Measurements from ENCODE around the gene SPTB.

DNA sequence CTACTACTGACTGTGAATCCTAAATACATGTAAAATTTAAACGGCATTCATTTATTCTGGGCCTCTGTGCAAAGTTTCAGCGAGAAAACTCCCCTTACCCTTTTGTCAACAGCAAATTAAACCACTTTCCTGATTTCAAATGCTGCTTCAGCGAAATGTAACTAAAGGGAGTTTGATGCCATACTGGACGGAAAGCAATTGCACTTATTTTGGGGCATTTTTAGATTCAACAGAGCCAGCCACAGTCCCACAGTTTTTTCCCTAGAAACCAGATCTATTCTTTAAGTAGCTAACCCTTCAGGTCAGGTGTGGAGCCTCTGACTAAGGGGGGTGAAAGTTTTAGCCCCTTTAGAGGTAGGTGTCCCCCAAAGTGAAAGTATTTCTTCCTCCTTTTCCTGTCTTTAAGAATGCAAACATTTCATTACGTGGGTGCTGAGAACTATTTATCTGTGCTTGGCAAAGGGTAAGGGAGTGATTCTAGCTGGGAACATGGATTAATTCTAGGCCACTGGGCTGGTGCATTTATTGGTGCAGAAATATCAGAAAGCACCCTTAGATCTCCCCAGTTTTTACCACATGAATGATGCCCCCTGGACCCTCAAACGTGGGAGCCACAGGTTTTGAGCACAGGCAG lies 72.7 kb downstream of the SPTB start:
- TF ChIP-seq EP300 (IDR thresholded peaks at IDR 0.05) (no peak), POLR2A (IDR thresholded peaks at IDR 0.05) (no peak)
- TF ChIP-seq, protein P1, sequence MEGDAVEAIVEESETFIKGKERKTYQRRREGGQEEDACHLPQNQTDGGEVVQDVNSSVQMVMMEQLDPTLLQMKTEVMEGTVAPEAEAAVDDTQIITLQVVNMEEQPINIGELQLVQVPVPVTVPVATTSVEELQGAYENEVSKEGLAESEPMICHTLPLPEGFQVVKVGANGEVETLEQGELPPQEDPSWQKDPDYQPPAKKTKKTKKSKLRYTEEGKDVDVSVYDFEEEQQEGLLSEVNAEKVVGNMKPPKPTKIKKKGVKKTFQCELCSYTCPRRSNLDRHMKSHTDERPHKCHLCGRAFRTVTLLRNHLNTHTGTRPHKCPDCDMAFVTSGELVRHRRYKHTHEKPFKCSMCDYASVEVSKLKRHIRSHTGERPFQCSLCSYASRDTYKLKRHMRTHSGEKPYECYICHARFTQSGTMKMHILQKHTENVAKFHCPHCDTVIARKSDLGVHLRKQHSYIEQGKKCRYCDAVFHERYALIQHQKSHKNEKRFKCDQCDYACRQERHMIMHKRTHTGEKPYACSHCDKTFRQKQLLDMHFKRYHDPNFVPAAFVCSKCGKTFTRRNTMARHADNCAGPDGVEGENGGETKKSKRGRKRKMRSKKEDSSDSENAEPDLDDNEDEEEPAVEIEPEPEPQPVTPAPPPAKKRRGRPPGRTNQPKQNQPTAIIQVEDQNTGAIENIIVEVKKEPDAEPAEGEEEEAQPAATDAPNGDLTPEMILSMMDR (IDR thresholded peaks at IDR 0.05): no peak
